Uterus (tissue), 2 donors: ENCODE data around the gene DNAJC16.

Source experiments
- POLR2A ChIP-seq, 2 donors: fragments of 450-650 bp; IDR thresholded peaks; one replicate each; pipeline ENCODE4 v1.6.1; 2016; ENCODE audit warnings: antibody characterized with exemption in 2 of 2, mild to moderate bottlenecking in 1 of 2, moderate library complexity in 1 of 2
- TF ChIP-seq, protein P1 (sequence below), 4 experiments: fragments of 200-600 bp in 2 of 4; fragments of 450-650 bp in 2 of 4; sonication (generic) in 2 of 4; IDR thresholded peaks; one replicate each; pipeline ENCODE4 v1.5.1; 2016 to 2019; ENCODE audit warnings: antibody characterized with exemption in 4 of 4, mild to moderate bottlenecking in 2 of 4, moderate library complexity in 1 of 4

DNA sequence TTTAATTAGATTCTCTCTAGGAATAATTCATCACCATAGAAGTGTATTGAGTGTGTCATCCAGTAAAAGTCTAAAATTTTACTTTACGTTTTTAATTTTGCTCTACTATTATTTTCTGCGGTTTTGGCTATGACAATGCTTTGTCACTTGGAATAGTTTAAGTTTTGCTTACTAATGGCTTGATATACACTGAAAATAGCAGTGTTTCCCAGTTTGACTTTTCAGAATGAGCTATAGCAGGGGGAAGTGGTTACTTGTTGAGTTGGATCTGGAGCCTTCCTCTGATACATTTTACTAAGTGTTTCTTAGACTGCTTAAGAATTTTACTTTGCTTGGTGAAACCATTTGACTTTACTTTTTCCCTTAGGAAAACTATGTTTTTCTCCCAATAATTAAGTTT, 5.0 kb downstream of the DNAJC16 start:
- TF ChIP-seq, protein P1, sequence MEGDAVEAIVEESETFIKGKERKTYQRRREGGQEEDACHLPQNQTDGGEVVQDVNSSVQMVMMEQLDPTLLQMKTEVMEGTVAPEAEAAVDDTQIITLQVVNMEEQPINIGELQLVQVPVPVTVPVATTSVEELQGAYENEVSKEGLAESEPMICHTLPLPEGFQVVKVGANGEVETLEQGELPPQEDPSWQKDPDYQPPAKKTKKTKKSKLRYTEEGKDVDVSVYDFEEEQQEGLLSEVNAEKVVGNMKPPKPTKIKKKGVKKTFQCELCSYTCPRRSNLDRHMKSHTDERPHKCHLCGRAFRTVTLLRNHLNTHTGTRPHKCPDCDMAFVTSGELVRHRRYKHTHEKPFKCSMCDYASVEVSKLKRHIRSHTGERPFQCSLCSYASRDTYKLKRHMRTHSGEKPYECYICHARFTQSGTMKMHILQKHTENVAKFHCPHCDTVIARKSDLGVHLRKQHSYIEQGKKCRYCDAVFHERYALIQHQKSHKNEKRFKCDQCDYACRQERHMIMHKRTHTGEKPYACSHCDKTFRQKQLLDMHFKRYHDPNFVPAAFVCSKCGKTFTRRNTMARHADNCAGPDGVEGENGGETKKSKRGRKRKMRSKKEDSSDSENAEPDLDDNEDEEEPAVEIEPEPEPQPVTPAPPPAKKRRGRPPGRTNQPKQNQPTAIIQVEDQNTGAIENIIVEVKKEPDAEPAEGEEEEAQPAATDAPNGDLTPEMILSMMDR (IDR thresholded peaks at IDR 0.05): no peak
- no peak for TF ChIP-seq POLR2A (IDR thresholded peaks at IDR 0.05)
